Activated CD8-positive, alpha-beta memory T cell treated with anti-CD3 and anti-CD28 coated beads for 48 hours (primary cell): ENCODE measurements around the gene BACE2.

Experiments
- DNase-seq, 3 experiments: peaks; one replicate each; pipeline ENCODE4 v3.0.0-alpha.2; 2020; ENCODE audit warnings: low read depth in 2 of 3, low spot score in 2 of 3

Gene BACE2

DNA sequence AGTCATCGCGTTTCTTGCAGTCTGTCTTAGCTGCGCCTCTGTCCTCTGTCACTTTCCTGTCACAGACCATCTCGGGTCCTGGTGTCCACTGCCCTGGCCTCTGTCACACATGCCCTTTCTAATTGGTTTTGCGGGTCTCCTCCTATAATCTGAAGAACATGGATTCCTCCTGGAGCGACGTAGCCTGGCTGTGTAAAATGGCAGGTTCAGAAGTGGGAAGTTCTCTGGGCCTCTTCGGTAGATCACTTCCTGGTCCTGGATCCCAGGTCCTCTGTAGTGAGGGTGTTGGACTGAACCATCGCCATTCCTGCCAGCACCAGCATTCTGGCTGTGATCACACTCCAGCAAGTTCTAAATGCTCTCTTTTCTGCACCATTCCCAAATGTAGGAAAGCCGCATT is 149.5 kb downstream of the BACE2 start:
- no peak for DNase-seq

DNA sequence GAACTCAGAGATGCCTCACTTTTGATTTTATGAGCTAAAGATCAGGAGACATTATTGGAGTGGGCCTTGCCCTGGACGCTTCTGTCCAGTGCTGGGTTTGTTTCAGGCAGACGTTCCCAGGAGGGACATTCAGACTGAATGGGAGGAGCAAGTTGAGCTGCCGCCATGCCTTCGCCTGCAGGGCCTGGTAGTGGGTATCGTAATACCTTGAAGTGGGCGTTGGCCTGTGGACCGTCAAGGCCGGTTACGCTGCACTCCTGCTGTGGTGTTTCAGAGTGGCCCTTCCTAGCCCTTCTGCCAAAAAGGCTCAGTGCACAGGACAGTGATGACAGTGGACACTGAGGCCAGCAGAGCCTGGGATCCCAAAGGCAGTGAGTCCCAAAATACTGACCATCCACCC is 150.3 kb downstream of the BACE2 start:
- DNase-seq: no peak

GRCh38 chr21:41319273-41319672 is 151.3 kb downstream of the BACE2 start:
- no peak for DNase-seq

DNA sequence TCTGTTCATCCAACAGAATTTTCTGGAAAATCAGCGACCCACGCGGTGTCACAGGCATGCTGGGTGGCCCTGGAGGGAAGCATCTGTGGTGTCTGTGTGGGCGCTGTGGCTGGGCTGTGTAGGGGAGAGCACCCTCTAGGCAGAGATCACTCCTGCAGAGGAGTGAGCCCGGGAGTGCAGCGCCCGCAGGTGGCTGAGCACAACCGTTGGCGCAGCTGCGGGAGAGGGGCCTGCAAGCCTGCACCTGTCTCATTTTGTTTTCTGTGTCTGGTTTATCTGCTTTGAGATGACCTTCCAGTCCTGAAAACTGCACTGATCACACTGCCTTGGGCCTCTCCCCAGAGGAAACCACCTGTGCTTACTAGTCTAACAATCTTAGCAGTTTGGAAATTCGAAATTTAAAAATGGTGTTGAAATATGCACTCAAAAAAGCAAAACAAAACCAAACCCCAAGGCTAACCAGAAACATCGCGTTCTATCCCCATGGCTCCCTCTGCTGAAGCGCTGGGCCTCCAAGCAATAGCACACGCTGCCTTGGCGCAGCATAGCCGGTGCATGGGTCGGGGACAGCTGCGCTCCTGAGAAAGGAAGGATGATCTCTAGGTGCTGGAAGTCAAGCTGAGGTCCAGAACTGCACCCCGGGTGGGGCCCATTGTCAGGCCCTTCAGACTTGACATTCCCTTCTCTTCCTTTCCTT is 153.4 kb downstream of the BACE2 start:
- DNase-seq: no peak

- no peak for DNase-seq
Observed at GRCh38 chr21:41321908-41322495, 154.0 kb downstream of the BACE2 start.

GRCh38 chr21:41322496-41323382 is 154.8 kb downstream of the BACE2 start:
- no peak for DNase-seq

- DNase-seq: no peak
Observed at GRCh38 chr21:41325138-41325912, 157.4 kb downstream of the BACE2 start.

DNA sequence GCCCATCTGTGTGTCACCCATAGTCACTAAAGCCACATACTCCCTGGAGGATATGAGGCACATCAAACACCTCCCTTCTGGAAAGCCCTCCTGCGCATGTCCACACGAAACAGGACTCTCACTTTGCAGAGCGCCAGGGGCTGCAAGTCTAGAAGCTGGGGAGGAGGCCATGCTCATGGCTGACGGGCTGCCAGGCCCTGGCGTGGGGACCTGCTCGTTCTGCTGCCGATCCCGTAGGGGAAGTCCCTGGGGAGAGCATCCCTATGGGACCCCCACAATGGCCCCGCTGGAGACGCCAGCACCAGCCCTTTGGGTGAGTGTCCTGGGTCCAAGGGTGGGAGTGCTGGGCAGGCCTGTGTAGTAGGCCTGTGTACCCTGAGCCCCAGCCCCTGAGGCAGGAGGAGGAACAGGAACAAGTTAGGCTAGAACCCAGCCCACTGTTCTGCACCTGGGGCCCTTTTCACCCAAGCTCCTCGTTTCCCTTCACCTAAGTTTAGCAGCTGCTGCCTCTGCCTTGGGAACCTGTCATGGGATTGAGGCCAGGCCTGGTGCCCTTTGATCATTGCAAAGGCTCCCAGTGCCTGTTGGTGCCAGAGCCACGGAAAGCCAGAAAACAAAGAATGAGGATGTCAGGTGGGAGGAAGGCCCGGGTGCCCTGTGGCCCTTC is 158.6 kb downstream of the BACE2 start:
- no peak for DNase-seq

- no peak for DNase-seq
Observed at GRCh38 chr21:41327753-41328152, 159.8 kb downstream of the BACE2 start.

GRCh38 chr21:41328660-41329607 is 161.0 kb downstream of the BACE2 start:
- DNase-seq: no peak
